ENCODE results near the gene ANKH.

DNA sequence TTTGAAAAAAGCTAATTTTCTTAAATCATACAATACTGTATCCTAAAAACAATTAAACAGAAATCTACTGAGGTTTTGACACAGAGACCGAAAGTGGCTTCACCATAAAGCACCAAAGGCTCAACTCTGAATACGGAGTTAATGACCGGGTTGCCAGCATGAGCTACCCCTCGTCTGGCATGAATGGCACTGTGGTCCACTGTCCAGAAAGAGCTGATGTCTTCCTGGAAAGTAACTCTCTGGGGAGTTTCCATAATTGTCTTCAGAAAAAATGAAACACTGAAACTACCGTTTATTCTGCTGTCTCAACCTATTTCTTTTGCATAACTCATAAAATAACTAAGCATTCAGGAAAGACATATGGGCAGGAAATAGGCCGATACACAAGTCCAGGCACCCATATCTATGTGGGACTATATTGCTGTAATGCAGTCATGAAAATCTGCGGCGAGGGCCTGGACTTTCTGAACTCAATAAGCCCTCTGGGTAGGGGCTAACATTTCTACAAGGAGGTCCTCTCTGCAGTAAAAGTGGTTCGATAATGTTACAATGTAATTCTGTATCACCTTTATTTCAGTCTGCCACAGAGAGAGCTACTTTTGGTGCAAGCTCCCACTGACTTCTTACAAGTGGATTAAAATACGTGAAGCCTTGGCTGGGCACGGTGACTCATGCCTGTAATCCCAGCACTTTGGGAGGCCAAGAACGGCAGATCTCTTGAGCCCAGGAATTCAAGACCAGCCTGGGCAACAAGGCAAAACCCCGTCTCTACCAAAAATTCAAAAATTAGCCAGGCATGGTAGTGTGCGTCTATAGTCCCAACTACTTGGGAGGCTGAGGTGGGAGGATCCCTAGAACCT lies 52.4 kb downstream of the ANKH start:
- no peak for TF ChIP-seq EZH2 (IDR thresholded peaks at IDR 0.05; ENCODE audit: borderline replicate concordance, low read length)
- TF ChIP-seq, protein P1, sequence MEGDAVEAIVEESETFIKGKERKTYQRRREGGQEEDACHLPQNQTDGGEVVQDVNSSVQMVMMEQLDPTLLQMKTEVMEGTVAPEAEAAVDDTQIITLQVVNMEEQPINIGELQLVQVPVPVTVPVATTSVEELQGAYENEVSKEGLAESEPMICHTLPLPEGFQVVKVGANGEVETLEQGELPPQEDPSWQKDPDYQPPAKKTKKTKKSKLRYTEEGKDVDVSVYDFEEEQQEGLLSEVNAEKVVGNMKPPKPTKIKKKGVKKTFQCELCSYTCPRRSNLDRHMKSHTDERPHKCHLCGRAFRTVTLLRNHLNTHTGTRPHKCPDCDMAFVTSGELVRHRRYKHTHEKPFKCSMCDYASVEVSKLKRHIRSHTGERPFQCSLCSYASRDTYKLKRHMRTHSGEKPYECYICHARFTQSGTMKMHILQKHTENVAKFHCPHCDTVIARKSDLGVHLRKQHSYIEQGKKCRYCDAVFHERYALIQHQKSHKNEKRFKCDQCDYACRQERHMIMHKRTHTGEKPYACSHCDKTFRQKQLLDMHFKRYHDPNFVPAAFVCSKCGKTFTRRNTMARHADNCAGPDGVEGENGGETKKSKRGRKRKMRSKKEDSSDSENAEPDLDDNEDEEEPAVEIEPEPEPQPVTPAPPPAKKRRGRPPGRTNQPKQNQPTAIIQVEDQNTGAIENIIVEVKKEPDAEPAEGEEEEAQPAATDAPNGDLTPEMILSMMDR (conservative IDR thresholded peaks at IDR 0.05 in 1 of 2, IDR thresholded peaks at IDR 0.05 in 1 of 2; ENCODE audit: extremely low read depth in 1 of 2, insufficient read depth in 1 of 2, low read depth in 1 of 2, low read length in 2 of 2), result no peak
